GM23338 (cell line): Measurements from ENCODE around the gene AKT1S1. TPM values are rescaled to one million over a fixed set of nuclear protein-coding genes. Genes with fewer than 3 reads are reported as not detected.

Source experiments
- ATAC-seq: fragments of 200-7000 bp; cut with Tn5 transposase; 3 replicates; pipeline ENCODE4 v1.9.1; 2020
- DNase-seq: peaks from one replicate; pipeline ENCODE4 v3.0.0-alpha.2; 2015; ENCODE audit warnings: low spot score
- H2AFZ ChIP-seq: fragments of 200-600 bp; sonication (generic); 2 replicates; pipeline ENCODE4 v1.8.0; 2016; ENCODE audit warnings: antibody characterized with exemption, mild to moderate bottlenecking, moderate library complexity
- H3F3A ChIP-seq: fragments of 200-600 bp; sonication (generic); replicated peaks from 2 replicates; pipeline ENCODE4 v1.8.0; 2017; ENCODE audit warnings: antibody characterized with exemption, mixed run types, low read depth
- H3K27ac ChIP-seq: fragments of 200-600 bp; sonication (generic); 2 replicates; pipeline ENCODE4 v1.6.1; 2016; ENCODE audit warnings: low read depth
- H3K27me3 ChIP-seq: fragments of 200-600 bp; sonication (generic); 2 replicates; pipeline ENCODE4 v1.8.0; 2016; ENCODE audit warnings: mild to moderate bottlenecking, mixed run types, moderate library complexity; ENCODE audit not compliant: insufficient read depth
- H3K36me3 ChIP-seq: fragments of 200-600 bp; sonication (generic); 2 replicates; pipeline ENCODE4 v1.8.0; 2016; ENCODE audit warnings: mild to moderate bottlenecking; ENCODE audit not compliant: insufficient read depth
- H3K4me1 ChIP-seq: fragments of 200-600 bp; sonication (generic); 2 replicates; pipeline ENCODE4 v1.8.0; 2016; ENCODE audit warnings: mild to moderate bottlenecking, moderate library complexity; ENCODE audit not compliant: insufficient read depth
- H3K4me2 ChIP-seq: fragments of 200-600 bp; sonication (generic); 2 replicates; pipeline ENCODE4 v1.7.1; 2017; ENCODE audit warnings: mixed run types
- H3K4me3 ChIP-seq: fragments of 200-600 bp; sonication (generic); 2 replicates; pipeline ENCODE4 v1.6.1; 2016; ENCODE audit warnings: mixed run types
- H3K79me2 ChIP-seq: fragments of 200-600 bp; sonication (generic); replicated peaks from 2 replicates; pipeline ENCODE4 v1.8.0; 2017; ENCODE audit warnings: mild to moderate bottlenecking; ENCODE audit not compliant: insufficient read depth
- H3K9me2 ChIP-seq: fragments of 200-600 bp; sonication (generic); 2 replicates; pipeline ENCODE4 v1.8.0; 2017; ENCODE audit not compliant: insufficient read depth
- H4K20me1 ChIP-seq: fragments of 200-600 bp; sonication (generic); replicated peaks from 2 replicates; pipeline ENCODE4 v1.8.0; 2017; ENCODE audit warnings: mild to moderate bottlenecking; ENCODE audit not compliant: insufficient read depth
- H3K27ac Mint-ChIP-seq: 2 replicates; pipeline ENCODE4 v1.8.0; 2020; ENCODE audit warnings: inconsistent platforms, mild to moderate bottlenecking, moderate library complexity, mixed read lengths
- H3K27me3 Mint-ChIP-seq: 3 replicates; pipeline ENCODE4 v1.8.0; 2022; ENCODE audit warnings: low read depth, mild to moderate bottlenecking, moderate library complexity, mixed read lengths, inconsistent platforms; ENCODE audit not compliant: insufficient read depth, poor library complexity
- H3K36me3 Mint-ChIP-seq: 3 replicates; pipeline ENCODE4 v1.8.0; 2021; ENCODE audit warnings: low read depth, mild to moderate bottlenecking, inconsistent platforms, moderate library complexity, mixed read lengths
- H3K4me1 Mint-ChIP-seq: 3 replicates; pipeline ENCODE4 v1.8.0; 2020; ENCODE audit warnings: mild to moderate bottlenecking, inconsistent platforms, mixed read lengths
- H3K4me3 Mint-ChIP-seq: 3 replicates; pipeline ENCODE4 v1.8.0; 2021; ENCODE audit warnings: moderate library complexity, mild to moderate bottlenecking, inconsistent platforms, mixed read lengths
- H3K9me3 Mint-ChIP-seq: 3 replicates; pipeline ENCODE4 v1.8.0; 2020; ENCODE audit warnings: moderate library complexity, mild to moderate bottlenecking, inconsistent platforms, mixed read lengths
- CREB1 ChIP-seq: fragments of 250-450 bp; sonication (Bioruptor Pico); IDR thresholded peaks from 2 replicates; pipeline ENCODE4 v1.5.0; 2020; ENCODE audit warnings: low read depth, mild to moderate bottlenecking, moderate library complexity
- CTCF ChIP-seq, 2 experiments: fragments of 200-600 bp in 1 of 2; sonication (generic) in 1 of 2; conservative IDR thresholded peaks; 2 replicates each; pipeline versions ENCODE4 v1.5.1 to v1.6.1; 2016 to 2017; ENCODE audit warnings: antibody characterized with exemption in 2 of 2, low read depth in 2 of 2, mild to moderate bottlenecking in 2 of 2, moderate library complexity in 1 of 2
- ETS1 ChIP-seq: IDR thresholded peaks from 2 replicates; pipeline ENCODE4 v1.6.1; 2016; ENCODE audit warnings: antibody characterized with exemption
- EZH2 ChIP-seq: fragments of 200-600 bp; sonication (generic); IDR thresholded peaks from one replicate; pipeline ENCODE4 v1.8.0; 2017; ENCODE audit warnings: antibody characterized with exemption, mild to moderate bottlenecking, low read depth; ENCODE audit not compliant: unreplicated experiment
- EZH2phosphoT487 ChIP-seq: fragments of 200-600 bp; sonication (generic); IDR thresholded peaks from one replicate; pipeline ENCODE4 v1.8.1; 2018; ENCODE audit warnings: antibody characterized with exemption; ENCODE audit not compliant: unreplicated experiment
- JUNB ChIP-seq: IDR thresholded peaks from one replicate; pipeline ENCODE4 v1.6.1; 2016; ENCODE audit warnings: antibody characterized with exemption; ENCODE audit not compliant: unreplicated experiment
- NANOG ChIP-seq: IDR thresholded peaks from 2 replicates; pipeline ENCODE4 v1.6.1; 2016; ENCODE audit warnings: antibody characterized with exemption, borderline replicate concordance
- POLR2AphosphoS5 ChIP-seq: IDR thresholded peaks from 2 replicates; pipeline ENCODE4 v1.6.1; 2016; ENCODE audit warnings: antibody characterized with exemption, low read depth
- REST ChIP-seq: IDR thresholded peaks from one replicate; pipeline ENCODE4 v1.6.1; 2018; ENCODE audit warnings: antibody characterized with exemption; ENCODE audit not compliant: unreplicated experiment
- STAT1 ChIP-seq: IDR thresholded peaks from one replicate; pipeline ENCODE4 v1.6.1; 2016; ENCODE audit warnings: antibody characterized with exemption; ENCODE audit not compliant: unreplicated experiment
- ZNF114 ChIP-seq: fragments of 250-450 bp; sonication (Bioruptor Pico); IDR thresholded peaks from 2 replicates; pipeline ENCODE4 v1.5.0; 2020; ENCODE audit warnings: mild to moderate bottlenecking, moderate library complexity
- ZNF331 ChIP-seq: fragments of 250-450 bp; sonication (Bioruptor Pico); IDR thresholded peaks from 2 replicates; pipeline ENCODE4 v1.5.0; 2020; ENCODE audit warnings: low read depth, mild to moderate bottlenecking, moderate library complexity
- ZNF462 ChIP-seq: fragments of 250-450 bp; sonication (Bioruptor Pico); IDR thresholded peaks from 2 replicates; pipeline ENCODE4 v1.5.0; 2020; ENCODE audit warnings: mild to moderate bottlenecking, moderate library complexity
- polyA plus RNA-seq: library from polyadenylated mRNA; unstranded; fragments of >200 nt; fragmentation: Nextera tagmentation; extraction: Ambion mirVana; gene quantifications from 2 replicates; pipeline ENCODE4 v1.2.1, GENCODE V29; 2016
- total RNA-seq: library from RNA; depleted of rRNA; stranded (reverse); fragments of >200 nt; shearing (Covaris generic); gene quantifications from 2 replicates; pipeline ENCODE4 v1.2.3, GENCODE V29; 2014

The AKT1S1 gene
- total and polyA plus RNA-seq, 2 experiments from 2014 or later, result 21.5 to 28.6 TPM

- H3K4me1 Mint-ChIP-seq, result peaks cover 16% of the 10 kb centered on the region
- Histone ChIP-seq H3K36me3 (no peaks in the 10 kb centered on the region; the same call in 1 of the 2 replicates), H3K4me1 (peaks cover 9% of the 10 kb centered on the region), H3K79me2 (peaks cover 13% of the 10 kb centered on the region), H3K9me2 (no peaks in the 10 kb centered on the region), H3K4me2 (no peak overlapping the region), H4K20me1 (peaks cover 20% of the 10 kb centered on the region), H3K27me3 (no peaks in the 10 kb centered on the region), H2AFZ (no peak overlapping the region), H3K4me3 (no peak overlapping the region), H3F3A (peaks cover 61% of the 10 kb centered on the region), H3K27ac (peak overlapping the region; percentile 6; the same call in 1 of the 2 replicates)
- no peak overlapping the region for H3K27ac Mint-ChIP-seq
- DNase-seq (no peak), ATAC-seq (no peak)
- peaks cover 56% of the 10 kb centered on the region for H3K27me3 Mint-ChIP-seq
- H3K4me3 Mint-ChIP-seq, result no peak overlapping the region
- H3K36me3 Mint-ChIP-seq, result peaks cover 69% of the 10 kb centered on the region
- H3K9me3 Mint-ChIP-seq, result peaks cover 4% of the 10 kb centered on the region; the same call in 2 of the 3 replicates
- no peak for TF ChIP-seq EZH2
- no peak for TF ChIP-seq ZNF462 (CRISPR knock-in tag)
- TF ChIP-seq CTCF (conservative IDR thresholded peaks at IDR 0.05; ENCODE audit: low read depth in 2 of 2), result no peak
- no peak for TF ChIP-seq ETS1
- no peak for TF ChIP-seq ZNF114
- no peak for TF ChIP-seq POLR2AphosphoS5
- TF ChIP-seq STAT1, result no peak
- TF ChIP-seq CREB1 (CRISPR knock-in tag), result no peak
- no peak for TF ChIP-seq JUNB
- no peak for TF ChIP-seq REST
- no peak for TF ChIP-seq NANOG
- TF ChIP-seq EZH2phosphoT487, result no peak
- TF ChIP-seq ZNF331, result no peak
Measured at GRCh38 chr19:49857838-49858087, 19.4 kb downstream of the AKT1S1 start.
